ENCODE measurements around the gene CCNF.
A peak's percentile ranks its signal among the peaks of the same experiment; 100 is the strongest.
"Not testable (repeated sequence)": the region's sequence is repeated elsewhere in the genome, so short reads cannot be mapped to it uniquely, and the experiment has no call there.

CCNF gene

DNA sequence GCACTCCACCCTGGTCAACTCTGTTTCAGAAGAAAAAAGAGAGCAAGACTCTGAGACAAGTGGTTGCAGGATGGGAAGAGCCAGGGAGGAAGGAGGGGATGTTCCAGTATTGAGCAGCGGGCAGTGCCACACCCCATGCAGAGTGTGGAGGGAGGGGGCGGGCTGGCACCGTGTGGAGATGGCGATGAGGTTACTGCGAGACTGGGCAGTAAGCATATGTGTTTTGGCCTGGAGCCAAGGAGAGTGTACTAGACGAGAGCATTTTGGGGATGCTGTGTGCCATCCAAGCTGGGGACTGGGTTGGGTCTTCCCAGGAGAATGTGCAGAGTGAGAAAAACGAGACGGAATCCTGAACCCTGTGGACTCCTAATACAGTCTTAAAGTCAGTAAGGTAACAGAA is 49.0 kb downstream of the CCNF start:
- H3K4me3 Mint-ChIP-seq: no peak overlapping the region
- H3K36me3 Mint-ChIP-seq: no peaks in the 10 kb centered on the region
- H3K27me3 Mint-ChIP-seq: no peaks in the 10 kb centered on the region
- H3K27ac Mint-ChIP-seq: no peak overlapping the region
- H3K9me3 Mint-ChIP-seq (ENCODE audit: low read depth): no peaks in the 10 kb centered on the region
- peaks cover 13% of the 10 kb centered on the region for H3K4me1 Mint-ChIP-seq (ENCODE audit: low read depth)

DNA sequence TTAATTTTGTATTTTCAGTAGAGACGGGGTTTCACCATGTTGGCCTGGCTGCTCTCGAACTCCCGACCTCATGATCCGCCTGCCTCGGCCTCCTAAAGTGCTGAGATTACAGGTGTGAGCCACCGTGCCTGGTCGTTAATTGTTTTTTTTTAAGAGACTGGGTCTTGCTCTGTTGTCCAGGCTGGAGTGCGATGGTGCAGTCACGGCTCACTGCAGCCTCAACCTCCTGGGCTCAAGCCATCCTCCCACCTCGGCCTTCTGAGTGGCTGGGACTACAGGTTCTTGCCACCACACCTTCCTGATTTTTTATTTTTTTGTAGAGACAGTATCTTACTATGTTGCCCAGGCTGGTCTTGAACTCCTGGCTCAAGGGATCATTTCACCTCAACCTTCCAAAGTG is 50.7 kb downstream of the CCNF start:
- H3K4me1 Mint-ChIP-seq (ENCODE audit: low read depth): peaks cover 12% of the 10 kb centered on the region
- not testable (repeated sequence) for H3K27me3 Mint-ChIP-seq; H3K4me3 Mint-ChIP-seq; H3K27ac Mint-ChIP-seq; H3K36me3 Mint-ChIP-seq; H3K9me3 Mint-ChIP-seq (ENCODE audit: low read depth)

DNA sequence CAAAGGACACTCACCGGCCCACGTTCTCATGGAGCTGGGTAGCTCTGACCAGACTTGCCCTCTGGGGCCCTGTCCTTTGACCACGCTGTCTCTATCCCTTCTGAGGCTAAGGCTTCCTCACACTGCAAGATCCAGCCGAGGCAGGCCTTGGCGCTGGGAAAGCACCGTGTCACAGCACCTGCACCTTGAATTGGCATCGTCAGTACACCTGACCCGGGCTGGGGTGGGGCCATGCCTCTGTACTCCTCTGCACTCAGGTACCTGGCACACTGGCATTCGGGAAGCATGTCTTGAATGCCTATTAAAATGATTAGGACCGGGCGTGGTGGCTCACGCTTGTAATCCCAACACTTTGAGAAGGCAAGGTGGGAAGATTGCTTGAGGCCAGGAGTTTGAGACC is 51.7 kb downstream of the CCNF start:
- peaks cover 11% of the 10 kb centered on the region for H3K4me1 Mint-ChIP-seq (ENCODE audit: low read depth)
- no peaks in the 10 kb centered on the region for H3K27me3 Mint-ChIP-seq
- no peak overlapping the region for H3K4me3 Mint-ChIP-seq
- no peaks in the 10 kb centered on the region for H3K36me3 Mint-ChIP-seq
- H3K27ac Mint-ChIP-seq: no peak overlapping the region
- no peaks in the 10 kb centered on the region for H3K9me3 Mint-ChIP-seq (ENCODE audit: low read depth)

DNA sequence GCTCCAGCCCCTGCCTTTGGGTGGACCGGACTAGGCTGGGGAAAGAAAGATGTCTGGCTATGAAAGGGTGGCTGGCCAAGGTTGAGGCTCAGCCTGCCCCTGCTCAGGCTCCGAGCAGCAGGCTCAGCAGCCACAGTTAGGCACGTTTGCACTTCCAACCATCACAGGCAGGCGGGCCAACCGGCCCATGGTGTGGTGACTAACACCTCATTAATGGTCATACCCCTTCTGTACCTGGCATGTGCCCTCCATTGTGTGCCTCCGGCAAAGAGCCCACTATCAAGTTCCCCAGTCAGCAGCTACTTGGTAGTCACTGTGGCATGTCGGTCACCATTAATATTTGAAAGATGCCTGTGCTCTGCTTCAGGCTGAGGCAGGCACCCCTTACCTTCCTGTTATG is 52.4 kb downstream of the CCNF start:
- Mint-ChIP-seq H3K36me3 (no peaks in the 10 kb centered on the region), H3K4me3 (no peak overlapping the region), H3K27me3 (no peaks in the 10 kb centered on the region), H3K4me1 (ENCODE audit: low read depth) (peaks cover 6% of the 10 kb centered on the region), H3K9me3 (ENCODE audit: low read depth) (no peaks in the 10 kb centered on the region), H3K27ac (no peak overlapping the region)

- no peak overlapping the region for H3K27ac Mint-ChIP-seq
- no peaks in the 10 kb centered on the region for H3K36me3 Mint-ChIP-seq
- no peak overlapping the region for H3K4me3 Mint-ChIP-seq
- no peaks in the 10 kb centered on the region for H3K9me3 Mint-ChIP-seq (ENCODE audit: low read depth)
- H3K4me1 Mint-ChIP-seq (ENCODE audit: low read depth): peaks cover 11% of the 10 kb centered on the region
- no peaks in the 10 kb centered on the region for H3K27me3 Mint-ChIP-seq
These were observed 53.0 kb downstream of the CCNF start for GRCh38 chr16:2482249-2482648.

DNA sequence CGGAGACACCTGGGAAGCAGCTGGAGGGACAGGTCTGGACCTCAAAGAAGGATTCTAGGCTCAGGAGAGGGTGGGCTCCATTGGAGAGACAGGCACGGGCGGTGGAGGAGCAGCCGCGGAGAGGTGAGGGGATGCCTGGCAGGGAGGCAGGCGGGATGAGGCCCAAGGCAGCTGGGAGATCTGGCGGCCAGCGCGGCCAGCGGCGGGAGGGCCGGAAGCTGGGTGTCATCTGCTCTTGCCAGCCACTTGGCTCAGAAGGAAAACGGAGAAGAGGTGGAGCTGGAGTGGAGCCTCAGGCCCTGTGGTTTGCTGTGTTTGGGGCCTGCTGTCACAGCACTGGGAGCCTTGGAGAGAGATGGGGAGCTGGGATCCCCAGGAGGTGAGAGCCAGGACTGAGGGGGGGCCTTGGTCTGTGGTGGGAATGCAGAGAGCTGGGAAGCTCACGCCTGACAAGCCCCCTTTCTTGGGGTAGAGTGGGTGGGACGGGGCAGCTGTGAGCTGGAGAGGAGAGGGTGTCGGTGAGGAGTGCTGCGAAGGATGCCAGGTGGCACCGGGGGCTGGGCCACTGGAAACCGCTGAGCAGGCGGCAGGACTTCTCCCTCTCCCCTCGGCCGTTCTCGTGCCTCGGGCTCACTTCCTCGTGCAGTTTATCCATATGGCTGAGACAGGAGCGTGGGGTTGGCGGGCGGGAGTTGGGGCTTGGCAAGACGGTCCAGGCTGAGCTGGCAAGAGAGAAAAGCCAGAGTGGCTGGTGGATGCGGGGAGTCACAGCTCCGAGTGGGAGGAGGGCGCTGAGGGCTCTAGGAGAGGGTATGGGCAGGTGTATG is 53.7 kb downstream of the CCNF start:
- H3K27me3 Mint-ChIP-seq: no peaks in the 10 kb centered on the region
- no peaks in the 10 kb centered on the region for H3K9me3 Mint-ChIP-seq (ENCODE audit: low read depth)
- H3K4me3 Mint-ChIP-seq: no peak overlapping the region
- peaks cover 15% of the 10 kb centered on the region for H3K4me1 Mint-ChIP-seq (ENCODE audit: low read depth)
- H3K36me3 Mint-ChIP-seq: no peaks in the 10 kb centered on the region
- no peak overlapping the region for H3K27ac Mint-ChIP-seq

DNA sequence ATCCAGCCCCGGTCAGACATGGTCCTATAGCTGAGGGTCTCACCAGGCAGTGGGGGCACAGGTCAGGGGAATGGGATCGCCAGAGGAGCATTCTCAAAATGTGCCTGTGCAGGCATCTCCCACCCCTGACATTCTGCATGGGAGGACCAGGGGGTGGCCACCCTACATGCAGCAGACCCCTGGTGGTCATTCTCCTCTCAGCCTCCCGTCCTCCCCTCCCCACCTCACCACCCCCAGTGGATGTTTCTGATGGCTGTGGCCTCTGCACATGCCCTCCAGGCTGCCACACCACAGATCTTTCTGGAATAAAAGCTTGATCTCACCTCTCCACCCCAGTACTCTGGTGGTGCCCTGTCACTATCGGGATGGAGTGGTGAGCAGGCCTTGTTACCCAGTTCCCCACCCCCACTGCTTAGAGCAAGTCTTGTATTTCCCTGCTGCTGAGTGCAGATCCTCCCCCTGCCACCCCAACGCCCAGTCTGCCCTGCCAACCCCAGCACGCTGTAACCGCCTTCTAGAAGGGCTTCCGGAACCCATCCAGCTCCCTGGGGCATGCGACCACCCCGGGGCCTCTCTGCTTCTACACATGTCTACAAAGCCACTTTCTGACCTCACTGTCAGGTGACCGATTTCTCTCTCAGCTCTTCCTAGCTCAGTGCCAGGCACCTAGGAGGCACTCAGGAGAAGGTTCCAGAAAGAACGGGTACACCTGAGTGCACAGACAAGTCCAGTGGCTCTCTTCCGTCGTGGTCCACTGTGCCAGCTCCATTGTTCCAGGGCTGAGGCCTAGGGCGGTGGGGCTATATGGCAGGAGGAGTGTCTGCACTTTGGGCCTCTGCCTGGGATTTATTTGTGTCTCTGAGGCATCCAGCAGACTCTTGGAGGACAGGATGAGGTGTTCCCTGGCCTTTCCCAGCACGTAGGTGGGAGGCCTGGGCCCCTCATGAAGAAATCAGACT is 55.0 kb downstream of the CCNF start:
- Mint-ChIP-seq H3K27ac (peak overlapping the region; percentile 13), H3K27me3 (no peaks in the 10 kb centered on the region), H3K9me3 (ENCODE audit: low read depth) (no peaks in the 10 kb centered on the region), H3K4me3 (no peak overlapping the region), H3K4me1 (ENCODE audit: low read depth) (peaks cover 15% of the 10 kb centered on the region), H3K36me3 (no peaks in the 10 kb centered on the region)

DNA sequence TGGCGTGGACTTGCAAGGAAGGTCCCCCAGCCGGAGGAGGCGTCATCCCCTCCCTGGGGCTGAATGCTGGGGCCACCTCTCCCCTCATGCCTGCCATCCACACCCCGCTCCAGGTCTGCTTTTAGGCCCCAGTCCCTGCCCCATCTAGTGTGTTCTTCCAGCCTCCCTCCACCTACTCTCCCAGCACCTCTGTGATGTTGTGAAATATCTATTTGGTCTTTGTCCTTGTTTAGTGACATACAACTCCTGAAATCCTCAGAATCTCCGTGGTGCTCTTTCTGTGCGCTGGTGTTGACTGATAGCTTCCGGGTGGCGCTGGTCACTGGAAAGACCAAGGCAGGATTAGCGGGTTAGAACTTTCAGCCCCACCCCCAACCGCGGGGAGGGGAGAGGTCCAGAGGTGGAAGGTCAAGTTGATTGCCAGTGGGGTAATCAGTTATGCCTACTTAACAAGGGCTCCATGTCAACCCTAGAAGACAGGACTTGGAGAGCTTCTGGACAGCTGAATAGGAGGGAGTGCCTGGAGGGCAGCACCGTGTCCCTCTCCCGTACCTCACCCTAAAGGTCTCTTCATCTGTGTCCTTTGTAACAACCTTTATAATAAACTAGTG is 55.8 kb downstream of the CCNF start:
- Mint-ChIP-seq H3K9me3 (ENCODE audit: low read depth) (no peaks in the 10 kb centered on the region), H3K27ac (no peak overlapping the region), H3K27me3 (no peaks in the 10 kb centered on the region), H3K4me3 (no peak overlapping the region), H3K4me1 (ENCODE audit: low read depth) (peaks cover 15% of the 10 kb centered on the region), H3K36me3 (no peaks in the 10 kb centered on the region)

- no peak overlapping the region for H3K27ac Mint-ChIP-seq
- no peaks in the 10 kb centered on the region for H3K9me3 Mint-ChIP-seq (ENCODE audit: low read depth)
These were observed 56.7 kb downstream of the CCNF start for GRCh38 chr16:2485811-2486507.

DNA sequence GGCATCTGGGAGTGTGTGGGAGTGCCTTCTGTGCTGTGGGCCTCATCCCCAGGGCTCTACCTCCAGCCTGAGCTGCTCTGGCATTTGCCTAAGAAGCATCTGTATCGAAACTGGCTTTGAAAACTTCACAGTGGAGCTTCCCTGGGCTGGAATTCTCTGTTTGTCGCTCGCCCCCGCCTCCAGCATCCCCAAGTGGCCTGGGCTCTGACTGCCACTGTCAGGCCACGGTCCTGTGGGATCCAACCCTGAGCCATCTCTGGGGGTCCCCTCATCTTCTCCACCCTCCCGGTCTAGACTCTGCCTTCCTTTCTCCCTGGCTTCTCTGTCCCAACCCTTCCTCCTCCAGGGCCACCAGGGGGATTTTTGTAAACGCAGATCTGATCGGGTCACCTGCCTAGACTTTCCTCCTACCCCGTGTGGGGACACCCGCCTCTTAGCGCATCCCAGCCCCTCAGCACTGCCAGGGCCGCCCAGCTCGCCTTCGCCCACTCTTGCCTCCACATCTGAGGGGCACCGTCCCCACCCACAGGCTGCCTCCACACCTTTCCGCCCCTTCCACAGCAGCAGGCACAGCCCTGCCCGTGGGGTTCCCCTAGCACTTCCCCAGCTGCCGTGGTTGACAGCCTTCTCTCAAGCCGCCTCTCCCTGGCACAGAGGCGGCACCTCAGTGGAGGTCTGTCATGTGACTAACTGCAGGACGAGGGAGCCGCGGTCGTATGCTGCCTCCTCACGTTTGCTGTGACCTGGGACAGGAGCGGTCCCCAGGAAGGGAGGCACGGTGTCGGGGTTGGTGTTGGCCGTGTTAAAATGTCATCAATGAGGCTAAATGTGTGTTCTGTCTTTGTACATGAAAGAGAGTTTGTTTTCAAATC is 57.6 kb downstream of the CCNF start:
- peak overlapping the region; percentile 75 for H3K4me3 Mint-ChIP-seq
- peak overlapping the region; percentile 87 for H3K27ac Mint-ChIP-seq
- H3K27me3 Mint-ChIP-seq: no peaks in the 10 kb centered on the region
- H3K9me3 Mint-ChIP-seq (ENCODE audit: low read depth): no peaks in the 10 kb centered on the region
- H3K36me3 Mint-ChIP-seq: no peaks in the 10 kb centered on the region
- peaks cover 15% of the 10 kb centered on the region for H3K4me1 Mint-ChIP-seq (ENCODE audit: low read depth)

More at GRCh38 chr16:2485811-2486507, 56.7 kb downstream of the CCNF start:
- Mint-ChIP-seq H3K4me1 (ENCODE audit: low read depth) (peaks cover 15% of the 10 kb centered on the region), H3K4me3 (no peak overlapping the region), H3K36me3 (no peaks in the 10 kb centered on the region), H3K27me3 (no peaks in the 10 kb centered on the region)

DNA sequence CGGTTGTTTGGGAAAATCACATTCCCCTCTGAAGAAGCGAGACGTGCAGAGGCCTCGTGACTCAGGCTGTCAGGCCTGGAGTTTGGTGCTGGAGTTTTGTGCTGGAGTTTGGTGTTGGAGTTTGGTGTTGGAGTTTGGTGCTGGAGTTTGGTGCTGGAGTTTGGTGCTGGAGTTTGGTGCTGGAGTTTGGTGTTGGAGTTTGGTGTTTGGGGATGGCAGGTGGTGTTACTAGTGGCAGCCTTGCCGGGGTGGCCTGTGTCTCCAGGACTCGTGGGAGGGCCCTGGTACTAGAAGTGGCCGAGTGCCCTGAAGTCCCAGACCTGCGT is 58.2 kb downstream of the CCNF start:
- peak overlapping the region; percentile 87 for H3K27ac Mint-ChIP-seq
- no peaks in the 10 kb centered on the region for H3K36me3 Mint-ChIP-seq
- peaks cover 12% of the 10 kb centered on the region for H3K4me1 Mint-ChIP-seq (ENCODE audit: low read depth)
- no peaks in the 10 kb centered on the region for H3K27me3 Mint-ChIP-seq
- H3K9me3 Mint-ChIP-seq (ENCODE audit: low read depth): no peaks in the 10 kb centered on the region
- peak overlapping the region; percentile 75 for H3K4me3 Mint-ChIP-seq

GRCh38 chr16:2487903-2488531 is 58.8 kb downstream of the CCNF start:
- H3K27me3 Mint-ChIP-seq: no peaks in the 10 kb centered on the region
- no peaks in the 10 kb centered on the region for H3K36me3 Mint-ChIP-seq
- peaks cover 12% of the 10 kb centered on the region for H3K4me1 Mint-ChIP-seq (ENCODE audit: low read depth)
- no peak overlapping the region for H3K4me3 Mint-ChIP-seq
- no peak overlapping the region for H3K27ac Mint-ChIP-seq
- no peaks in the 10 kb centered on the region for H3K9me3 Mint-ChIP-seq (ENCODE audit: low read depth)

GRCh38 chr16:2489581-2489980 is 60.3 kb downstream of the CCNF start:
- H3K27ac Mint-ChIP-seq: no peak overlapping the region
- H3K9me3 Mint-ChIP-seq (ENCODE audit: low read depth): no peaks in the 10 kb centered on the region
- peaks cover 12% of the 10 kb centered on the region for H3K4me1 Mint-ChIP-seq (ENCODE audit: low read depth)
- H3K27me3 Mint-ChIP-seq: no peaks in the 10 kb centered on the region
- H3K36me3 Mint-ChIP-seq: no peaks in the 10 kb centered on the region
- no peak overlapping the region for H3K4me3 Mint-ChIP-seq
